HG03108 (cell line): ENCODE measurements around the gene CALD1.

Experiments
- ATAC-seq: cut with Tn5 transposase; IDR thresholded peaks from one replicate; pipeline ENCODE4 v1.9.1; 2021; ENCODE audit warnings: moderate library complexity; ENCODE audit not compliant: unreplicated experiment

Gene CALD1

DNA sequence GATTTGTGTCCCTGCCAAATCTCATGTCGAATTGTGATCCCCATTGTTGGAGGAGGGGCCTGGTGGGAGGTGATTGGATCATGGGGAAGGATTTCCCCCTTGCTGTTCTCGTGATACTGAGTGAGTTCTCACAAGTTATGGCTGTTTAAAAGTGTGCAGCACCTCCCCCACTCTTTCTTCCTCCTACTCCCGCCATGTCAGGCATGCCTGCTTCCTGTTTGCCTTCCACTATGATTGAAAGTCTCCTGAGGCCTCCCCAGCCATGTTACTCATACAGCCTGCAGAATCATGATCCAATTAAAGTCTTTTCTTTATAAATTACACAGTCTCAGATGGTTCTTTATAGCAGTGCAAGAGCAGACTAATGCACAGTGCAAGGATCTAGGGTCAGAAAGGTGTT lies 75.4 kb downstream of the CALD1 start:
- ATAC-seq = no peak

DNA sequence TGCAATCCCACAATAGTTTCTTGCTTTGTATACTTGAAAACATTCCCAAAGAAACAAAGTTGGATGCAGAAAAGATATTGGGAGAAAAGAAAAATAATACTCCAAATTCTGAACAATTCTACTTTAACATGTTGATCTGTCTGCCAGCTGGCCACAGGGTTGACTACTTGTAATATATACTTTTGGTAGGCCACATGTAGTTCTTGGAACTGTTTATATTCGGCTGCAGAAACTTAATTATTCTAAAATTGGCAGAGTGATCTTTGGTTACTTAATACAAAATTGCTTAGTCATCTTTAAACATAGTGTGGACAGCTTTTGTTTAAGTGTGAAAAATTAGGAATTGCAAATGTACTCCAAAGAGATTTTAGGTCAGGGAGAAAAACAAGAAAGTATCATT lies 76.0 kb downstream of the CALD1 start:
- ATAC-seq = no peak

DNA sequence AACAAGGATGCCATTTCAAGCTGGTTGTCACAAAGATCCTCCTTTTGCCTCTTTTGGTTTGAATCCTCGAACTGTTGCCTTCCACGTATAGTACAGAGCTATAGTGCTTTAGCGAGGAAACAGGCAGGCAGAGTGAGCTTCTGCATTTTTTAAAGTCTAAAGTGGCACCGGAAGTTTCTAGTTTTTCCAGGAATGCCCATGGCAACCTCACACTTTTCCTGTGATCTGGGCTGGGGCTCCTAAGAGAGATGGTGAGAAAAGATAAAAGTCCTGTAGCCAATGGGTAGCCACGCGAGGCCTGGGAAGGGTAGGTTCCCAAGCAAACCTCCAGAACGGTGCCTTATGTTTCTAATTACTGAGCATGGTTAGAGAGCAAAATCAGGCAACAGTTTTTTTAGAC lies 76.7 kb downstream of the CALD1 start:
- no peak for ATAC-seq

DNA sequence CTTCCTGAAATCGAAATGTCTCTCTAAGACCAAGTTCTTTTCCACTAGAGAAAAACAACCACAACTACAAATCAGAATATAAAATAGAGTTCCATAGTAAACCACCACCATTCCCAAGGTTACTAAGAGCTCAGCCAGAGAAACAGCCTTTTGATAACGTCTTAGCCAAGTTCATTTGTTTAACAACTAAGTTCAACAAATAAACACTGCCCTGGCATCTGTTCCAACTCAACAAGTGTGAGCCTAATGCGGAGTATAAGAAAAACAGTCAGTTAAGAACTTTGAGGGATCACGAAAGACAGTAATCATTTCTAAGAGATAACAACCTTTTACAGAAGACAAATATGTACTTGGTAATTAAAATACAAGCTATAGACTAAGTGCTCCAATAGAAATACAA lies 77.3 kb downstream of the CALD1 start:
- no peak for ATAC-seq

DNA sequence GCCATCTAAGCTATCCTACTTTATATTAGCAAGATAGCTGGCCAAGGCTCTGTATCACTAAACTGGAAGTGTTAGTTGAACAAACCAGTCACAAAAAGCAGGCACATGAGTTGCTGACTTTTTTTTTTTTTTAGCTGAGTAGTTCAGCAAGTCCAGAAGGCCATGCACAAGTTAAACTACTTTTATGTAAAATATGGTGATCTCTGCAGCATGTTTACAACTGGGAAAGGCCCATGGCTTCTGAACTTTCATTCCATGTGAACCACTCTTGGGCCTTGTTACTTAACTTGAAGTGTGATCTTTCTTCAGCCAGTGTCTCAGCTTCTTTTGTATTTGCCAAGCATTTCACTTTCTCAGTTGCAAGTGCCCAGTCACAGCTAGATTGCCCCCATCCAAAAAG lies 78.5 kb downstream of the CALD1 start:
- ATAC-seq = no peak

DNA sequence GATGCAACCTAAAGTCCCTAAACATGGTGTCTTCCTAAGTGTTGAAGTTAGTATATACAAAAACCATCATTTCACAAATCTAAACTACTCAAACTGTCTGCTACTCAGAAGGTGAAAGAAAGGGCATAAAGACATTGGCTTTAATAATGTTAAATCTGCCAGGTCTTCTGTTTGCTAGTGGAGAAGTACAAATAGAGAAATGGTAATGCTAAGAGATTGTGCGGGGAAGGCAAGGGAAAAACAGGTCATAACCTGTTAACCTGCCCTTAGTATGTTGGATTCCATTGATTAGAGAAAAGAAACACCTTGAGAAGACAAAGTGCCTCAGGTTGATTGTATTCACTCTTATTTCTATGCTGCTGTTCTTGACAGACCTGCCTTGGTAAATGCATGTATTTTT lies 80.3 kb downstream of the CALD1 start:
- no peak for ATAC-seq

DNA sequence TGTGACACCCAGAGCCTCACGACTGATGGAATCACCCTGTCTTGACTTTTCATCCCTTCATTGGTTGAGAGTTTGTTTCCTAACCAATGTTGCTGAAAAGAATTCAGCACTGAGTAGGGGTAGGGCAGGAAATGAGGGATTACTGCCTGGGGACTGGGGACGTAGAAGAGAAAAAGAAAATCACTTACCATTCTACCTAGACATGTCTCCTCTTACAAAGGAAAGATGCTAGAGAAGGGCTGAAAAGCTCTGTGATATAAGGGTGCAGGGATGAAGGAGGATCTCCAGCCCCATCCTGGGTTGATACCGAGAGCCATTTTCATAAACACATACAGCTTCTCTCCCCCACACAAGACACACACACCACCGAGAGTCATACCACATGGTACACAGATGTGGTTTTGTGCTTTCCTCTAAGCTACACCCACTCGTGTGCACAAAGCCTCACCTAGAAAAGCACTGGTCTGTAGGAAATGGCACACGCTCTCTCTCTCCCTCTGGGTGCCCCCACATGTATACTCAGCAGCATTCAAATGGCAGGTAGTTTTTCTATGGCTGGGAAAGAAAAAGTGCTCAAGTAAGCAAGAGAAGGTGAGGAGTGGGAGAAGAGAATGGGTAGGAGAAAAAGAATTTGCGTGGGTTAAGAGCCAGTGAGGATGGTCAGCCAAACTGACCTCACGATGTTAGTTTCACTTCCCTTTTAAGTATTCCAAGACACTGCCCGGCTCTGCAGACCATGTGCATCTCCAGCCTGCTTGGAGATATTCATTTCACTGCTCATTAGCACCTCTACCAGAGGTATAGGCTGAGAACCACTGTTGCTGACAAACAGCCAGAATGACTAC lies 85.8 kb downstream of the CALD1 start:
- no peak for ATAC-seq

DNA sequence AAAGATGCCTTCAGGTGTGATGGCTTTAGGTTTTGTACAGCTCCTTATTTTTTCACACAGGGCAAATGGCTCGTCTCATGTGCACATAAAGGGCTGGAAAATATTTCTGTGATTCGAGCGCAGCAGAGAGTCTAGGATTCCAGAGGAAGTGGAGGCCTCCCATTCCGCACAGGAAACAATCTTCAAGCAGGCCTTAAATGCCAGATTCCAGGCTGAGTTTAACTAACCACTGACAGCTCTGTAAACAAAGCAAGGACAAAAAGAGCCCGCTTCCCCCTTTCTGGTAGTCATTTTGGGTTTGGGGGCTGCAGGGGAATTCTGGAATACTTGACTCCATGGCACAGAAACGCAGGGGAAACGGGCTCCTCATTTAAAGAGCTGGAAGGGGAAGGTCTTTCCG lies 87.2 kb downstream of the CALD1 start:
- ATAC-seq = no peak

DNA sequence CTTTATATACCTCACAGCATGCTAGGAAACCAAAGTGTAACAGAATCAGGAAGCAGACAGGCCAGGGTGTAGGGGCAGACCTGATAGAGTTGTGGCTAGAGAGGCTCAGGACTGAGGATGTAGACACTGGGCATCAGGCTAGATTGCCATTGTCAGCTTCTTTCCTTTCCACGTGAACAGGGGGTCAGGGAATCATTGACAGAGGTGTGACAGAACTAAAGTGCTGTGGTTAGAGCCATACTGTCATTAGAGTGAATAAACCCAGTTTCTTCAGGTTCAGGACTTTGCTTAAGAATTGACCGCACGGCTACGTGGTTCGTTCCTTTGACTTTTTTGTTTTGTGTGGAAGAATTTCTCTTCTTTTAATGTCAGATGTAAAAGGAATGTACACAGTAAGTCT lies 90.7 kb downstream of the CALD1 start:
- ATAC-seq = no peak

DNA sequence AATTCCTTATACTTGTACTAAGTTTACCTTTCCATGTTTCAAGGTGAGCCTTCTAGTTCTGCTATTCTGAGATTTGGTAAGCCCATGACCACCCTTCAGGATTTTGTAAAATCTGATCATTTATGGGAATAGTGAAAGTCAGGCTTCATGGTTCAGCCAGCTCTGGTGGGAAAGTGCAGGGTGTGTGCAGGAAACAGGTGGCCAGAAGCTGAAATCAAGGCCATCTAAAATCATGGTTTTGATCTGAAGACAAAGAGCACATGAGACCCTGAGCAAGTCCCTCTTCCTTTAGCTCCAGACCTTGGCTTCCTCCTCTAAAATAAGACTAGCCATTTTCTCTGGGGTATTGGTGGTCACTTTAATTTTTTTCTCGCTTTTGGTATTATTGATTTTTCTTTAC lies 91.3 kb downstream of the CALD1 start:
- ATAC-seq = no peak

DNA sequence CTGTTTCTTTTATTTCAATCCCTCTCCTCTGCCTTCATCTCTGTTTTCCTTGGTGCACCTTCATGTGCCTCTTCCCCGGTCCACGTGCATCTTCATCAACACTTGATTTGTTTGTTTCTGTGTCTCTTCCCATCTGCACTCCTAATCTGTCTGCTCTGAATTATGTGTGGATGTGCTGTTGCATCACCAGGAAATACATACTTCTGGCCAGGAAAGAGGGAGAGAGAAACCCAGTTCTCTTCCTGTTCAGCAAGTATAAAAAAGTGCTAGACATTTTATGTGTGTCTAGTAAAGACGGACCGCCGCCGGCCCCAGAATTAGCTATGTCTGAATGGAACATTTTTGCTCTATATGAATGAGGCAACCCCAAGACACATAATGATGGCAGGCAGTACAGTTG lies 93.8 kb downstream of the CALD1 start:
- ATAC-seq = no peak

DNA sequence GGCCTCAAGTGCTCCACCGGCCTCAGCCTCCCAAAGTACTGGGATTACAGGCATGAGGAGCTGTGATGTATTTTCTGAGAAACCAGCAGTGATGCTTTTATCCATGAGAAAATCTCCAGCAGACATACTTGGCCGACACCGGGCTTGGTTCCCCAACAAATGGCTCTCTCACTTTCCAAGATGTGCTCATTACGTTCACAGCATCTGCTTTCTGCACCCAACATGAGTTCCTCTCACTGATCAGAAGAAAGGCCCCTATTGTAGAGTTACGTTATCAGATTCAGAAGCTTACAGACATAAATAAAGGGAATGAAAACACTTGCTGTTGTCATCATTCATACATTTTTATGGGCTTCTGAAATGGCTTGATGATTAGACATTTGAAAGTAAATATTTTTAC lies 95.0 kb downstream of the CALD1 start:
- no peak for ATAC-seq

DNA sequence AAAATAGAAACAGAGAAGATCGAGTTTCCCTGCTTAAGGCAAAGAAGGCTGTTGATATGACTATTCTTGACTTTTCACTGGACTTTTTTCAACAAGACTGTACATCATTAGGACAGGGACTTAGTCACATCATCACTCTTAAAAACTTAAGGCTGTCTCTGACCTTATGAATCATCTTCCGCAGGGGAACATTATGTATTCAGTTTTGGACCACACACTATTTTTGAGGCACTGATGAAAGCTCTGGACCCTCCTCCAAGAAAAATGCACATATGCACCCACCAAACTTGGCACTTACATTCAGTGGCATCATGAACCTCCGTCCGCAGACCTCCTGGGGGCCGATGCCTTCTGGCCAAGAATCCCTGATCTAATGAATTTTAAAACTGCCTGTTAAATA lies 96.4 kb downstream of the CALD1 start:
- ATAC-seq = no peak

DNA sequence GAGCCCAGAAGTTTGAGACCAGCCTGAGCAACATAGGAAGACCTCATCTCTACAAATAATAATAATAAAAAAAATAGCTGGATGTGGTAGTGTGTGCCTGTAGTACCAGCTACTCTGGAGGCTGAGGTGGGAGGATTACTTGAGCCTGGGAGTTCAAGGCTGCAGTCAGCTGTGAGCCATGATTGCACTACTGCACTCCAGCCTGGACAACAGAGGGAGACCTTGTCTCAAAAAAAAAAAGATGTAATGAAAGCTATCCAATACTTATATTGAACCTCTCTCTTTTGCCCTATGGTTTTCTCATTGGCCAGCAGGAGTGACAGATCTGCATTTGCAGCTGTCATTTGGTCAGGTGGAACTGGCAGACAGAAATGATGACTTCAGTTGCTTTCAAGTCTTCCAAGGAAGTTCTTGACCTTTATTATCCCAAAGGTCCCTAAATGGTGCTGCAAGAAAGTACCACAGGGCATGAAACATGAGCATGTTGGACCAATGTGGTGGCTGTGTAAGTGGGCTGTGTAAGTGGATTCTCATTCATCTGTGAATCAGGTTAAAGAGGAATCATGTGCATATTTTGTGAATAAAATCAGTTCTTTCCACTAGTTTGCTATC lies 99.4 kb downstream of the CALD1 start:
- ATAC-seq = no peak

DNA sequence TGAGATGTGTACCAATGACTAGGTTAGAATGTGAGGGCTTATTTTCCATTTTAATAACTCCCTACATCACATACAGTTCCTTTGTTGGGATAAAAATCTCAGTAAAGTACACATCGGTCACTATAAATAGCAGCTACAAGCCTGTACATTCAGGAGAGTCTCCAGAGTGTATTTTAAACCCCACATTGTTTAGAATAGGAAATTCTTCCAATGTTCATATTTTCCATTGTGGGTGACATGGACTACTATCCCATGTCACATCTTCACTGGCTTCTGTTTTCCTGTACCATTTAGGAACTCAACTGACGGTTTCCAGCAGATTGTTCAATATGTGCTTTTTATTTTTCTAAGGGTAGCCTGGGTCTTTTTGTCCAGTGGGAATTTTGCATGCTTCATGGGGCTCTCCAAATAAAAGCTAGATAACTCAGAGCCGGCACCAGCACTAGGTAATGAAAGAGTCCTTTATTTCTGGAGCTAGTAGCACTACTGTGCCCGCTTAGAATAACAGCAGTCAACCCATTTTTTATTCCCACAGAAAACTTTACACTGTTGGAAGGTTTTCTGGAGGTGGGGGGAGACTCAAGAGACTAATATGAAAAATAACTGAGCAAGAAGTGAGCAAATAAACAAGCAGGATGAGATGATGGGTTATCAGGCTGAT lies 100.5 kb downstream of the CALD1 start:
- no peak for ATAC-seq

DNA sequence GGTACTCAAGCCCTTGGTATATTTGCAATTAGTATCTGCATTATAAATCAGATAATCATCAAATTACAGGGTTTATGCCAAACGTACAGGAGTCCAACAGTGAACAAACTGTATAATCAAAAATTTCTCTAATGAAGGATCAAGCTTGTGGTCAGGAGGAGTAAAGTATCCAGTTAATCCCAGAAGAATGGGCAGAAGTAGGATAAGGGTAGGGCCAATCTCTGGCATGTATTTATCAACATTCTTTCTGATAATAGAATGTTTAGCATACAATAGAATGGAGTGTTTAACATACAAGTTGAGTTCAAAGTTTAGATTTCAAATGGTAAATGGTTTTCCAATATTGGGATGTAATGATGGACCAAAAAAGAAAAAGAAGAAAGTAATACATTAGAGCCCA lies 103.0 kb downstream of the CALD1 start:
- ATAC-seq = no peak

DNA sequence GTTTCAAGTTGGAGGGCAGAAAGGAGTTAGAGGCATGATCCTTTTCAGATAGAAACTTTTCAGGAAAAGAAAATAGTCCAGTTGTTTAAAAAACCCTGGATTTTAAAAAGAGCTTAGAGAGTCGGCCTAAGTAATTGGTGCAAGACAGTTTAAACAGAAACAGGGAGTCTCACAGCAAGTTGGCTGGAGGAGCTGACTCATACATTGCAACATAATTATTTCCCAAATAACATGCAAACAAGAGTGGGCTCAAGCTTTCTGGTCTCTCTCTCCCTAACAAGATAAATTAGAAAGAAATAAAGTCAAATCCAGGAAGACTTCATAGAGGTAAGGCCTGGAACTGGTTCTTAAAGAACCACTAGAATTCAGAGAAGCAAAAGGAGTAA lies 106.5 kb downstream of the CALD1 start:
- no peak for ATAC-seq

DNA sequence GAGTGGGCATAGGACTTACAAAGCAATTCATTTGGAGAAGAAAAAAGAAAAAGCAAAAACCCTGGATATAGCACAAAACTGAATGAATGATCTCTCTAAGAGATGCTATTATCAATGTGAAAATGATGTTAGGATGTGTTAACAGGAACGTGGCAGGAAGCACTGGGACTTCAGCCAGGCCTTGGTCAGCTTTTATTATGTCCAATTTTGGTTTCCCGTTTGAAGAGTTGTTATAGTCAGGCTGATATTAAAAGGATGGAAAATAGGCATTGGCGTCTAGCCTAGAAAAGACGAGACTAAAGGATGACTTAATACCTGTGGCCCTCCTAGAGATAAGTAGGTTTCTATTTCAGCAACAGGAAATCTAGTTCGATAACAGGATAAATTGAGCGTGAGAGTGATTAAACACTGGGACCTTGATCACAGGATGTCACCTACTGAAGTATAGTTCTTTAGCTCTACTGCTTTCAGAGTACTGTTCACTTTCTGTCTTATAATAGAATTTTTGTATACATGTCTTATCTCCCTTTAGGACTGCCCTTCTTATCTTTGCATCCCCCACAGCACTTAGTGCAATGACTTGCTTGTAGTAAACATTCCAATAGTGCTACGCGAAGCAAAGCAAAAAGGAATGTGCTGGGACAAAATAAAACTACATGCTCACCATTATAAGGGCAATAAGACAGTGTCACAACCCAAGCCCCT lies 107.1 kb downstream of the CALD1 start:
- ATAC-seq = no peak

DNA sequence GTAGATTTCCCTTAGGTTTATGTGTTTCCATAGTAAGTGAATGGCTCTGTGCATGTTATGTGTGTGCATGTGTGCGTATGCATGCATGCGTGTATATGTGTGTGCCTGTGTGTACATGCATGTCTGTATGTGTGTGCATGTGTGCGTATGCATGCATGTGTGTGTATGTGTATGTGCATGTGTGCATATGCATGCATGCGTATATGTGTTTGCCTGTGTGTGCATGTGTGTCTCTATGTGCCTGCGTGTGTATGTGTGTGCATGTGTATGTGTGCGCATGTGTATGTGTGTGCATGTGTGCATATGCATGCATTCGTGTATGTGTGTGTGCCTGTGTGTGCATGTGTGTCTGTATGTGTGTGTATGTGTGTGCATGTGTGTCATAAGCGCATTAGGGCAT lies 108.1 kb downstream of the CALD1 start:
- no peak for ATAC-seq

DNA sequence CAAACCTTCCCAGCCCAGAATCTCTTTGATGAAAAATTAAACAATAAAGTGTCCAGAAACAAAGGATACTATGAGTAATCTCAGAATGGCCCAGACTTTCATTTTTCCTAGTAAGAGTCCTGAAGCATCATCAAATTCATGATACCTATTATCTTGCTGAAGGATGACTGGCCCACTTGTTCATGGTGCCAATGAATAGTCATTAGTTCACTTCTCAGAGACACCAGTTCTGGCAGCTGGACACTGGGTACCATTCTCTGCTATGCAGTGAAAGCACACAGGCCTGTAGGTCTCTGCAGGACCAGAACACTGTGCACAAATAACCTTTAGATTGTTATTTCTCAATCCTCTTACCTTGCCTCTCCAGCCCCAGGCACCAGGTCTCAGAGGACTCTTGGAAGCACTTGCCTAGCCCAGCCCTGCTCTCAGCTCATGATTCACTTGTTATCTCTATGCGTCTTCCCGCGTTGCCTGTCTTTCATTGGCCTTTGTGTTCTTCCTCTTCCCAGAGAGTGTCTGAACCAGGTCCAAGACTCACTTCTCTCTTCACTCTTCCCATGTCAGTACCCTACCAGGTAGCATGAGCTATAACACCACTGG lies 108.8 kb downstream of the CALD1 start:
- no peak for ATAC-seq
